HepG2 (cell line): ENCODE measurements around the gene ERCC4. TPM values are rescaled to one million over a fixed set of nuclear protein-coding genes. Genes with fewer than 3 reads are reported as not detected.
A peak's percentile ranks its signal among the peaks of the same experiment; 100 is the strongest.

ENCODE experiments used
- ARID5B ChIP-seq: IDR thresholded peaks from 2 replicates; pipeline ENCODE4 v1.4.0; 2020; ENCODE audit warnings: mild to moderate bottlenecking, missing genetic modification reagents
- CHD4 ChIP-seq: fragments of 200-600 bp; sonication (generic); IDR thresholded peaks from 2 replicates; pipeline ENCODE4 v1.7.0; 2017; ENCODE audit warnings: mild to moderate bottlenecking, low read length, borderline replicate concordance
- DNMT3B ChIP-seq: conservative IDR thresholded peaks from 2 replicates; pipeline ENCODE4 v1.6.1; 2016; ENCODE audit warnings: missing biosample characterization, control low read depth
- DR1 ChIP-seq: sonication (generic); formaldehyde crosslinking; IDR thresholded peaks from 2 replicates; pipeline ENCODE4 v1.8.0; 2021; ENCODE audit warnings: mild to moderate bottlenecking, missing genetic modification reagents, inconsistent platforms
- EP300 ChIP-seq, 3 experiments: sonication (generic) in 1 of 3; formaldehyde crosslinking in 1 of 3; IDR thresholded peaks; 2 replicates each; pipeline versions ENCODE4 v1.5.1 to v1.6.1; 2011 to 2020; ENCODE audit warnings: low read depth in 2 of 3, low read length in 2 of 3, borderline replicate concordance in 1 of 3, improper control_type of control experiment in 1 of 3, mild to moderate bottlenecking in 1 of 3, missing genetic modification reagents in 1 of 3, moderate library complexity in 1 of 3
- FOXA1 ChIP-seq, 2 experiments: fragments of 450-650 bp in 1 of 2; sonication (generic) in 1 of 2; formaldehyde crosslinking in 1 of 2; IDR thresholded peaks; 2 replicates each; pipeline versions ENCODE4 v1.4.0 to v1.6.1; 2016 to 2020; ENCODE audit warnings: missing genetic modification reagents in 1 of 2
- FOXP1 ChIP-seq, 2 experiments: fragments of 450-650 bp in 1 of 2; IDR thresholded peaks; 2 replicates each; pipeline ENCODE4 v1.6.1; 2017 to 2018; ENCODE audit warnings: antibody characterized with exemption in 1 of 2
- HNF4A ChIP-seq: sonication (generic); formaldehyde crosslinking; IDR thresholded peaks from 2 replicates; pipeline ENCODE4 v1.4.0; 2020; ENCODE audit warnings: missing genetic modification reagents
- MEIS2 ChIP-seq: sonication (generic); formaldehyde crosslinking; IDR thresholded peaks from 2 replicates; pipeline ENCODE4 v1.9.0; 2021; ENCODE audit warnings: mild to moderate bottlenecking, missing genetic modification reagents
- PREB ChIP-seq: sonication (generic); formaldehyde crosslinking; IDR thresholded peaks from 2 replicates; pipeline ENCODE4 v1.4.0; 2020; ENCODE audit warnings: missing genetic modification reagents
- RELA ChIP-seq: sonication (generic); formaldehyde crosslinking; IDR thresholded peaks from 2 replicates; pipeline ENCODE4 v1.4.0; 2020; ENCODE audit warnings: missing genetic modification reagents
- SOX5 ChIP-seq: IDR thresholded peaks from 2 replicates; pipeline ENCODE4 v1.6.1; 2016; ENCODE audit warnings: borderline replicate concordance
- TGIF2 ChIP-seq: IDR thresholded peaks from 2 replicates; pipeline ENCODE4 v1.6.1; 2016; ENCODE audit warnings: control low read depth, missing compliant biosample characterization
- USF2 ChIP-seq, 2 experiments: sonication (generic) in 1 of 2; formaldehyde crosslinking in 1 of 2; IDR thresholded peaks; 2 replicates each; pipeline versions ENCODE4 v1.5.1 to v1.6.1; 2011 to 2020; ENCODE audit warnings: borderline replicate concordance in 1 of 2, low read depth in 1 of 2, low read length in 1 of 2, mild to moderate bottlenecking in 1 of 2, missing genetic modification reagents in 1 of 2, moderate library complexity in 1 of 2
- ZNF232 ChIP-seq: sonication (generic); formaldehyde crosslinking; IDR thresholded peaks from 2 replicates; pipeline ENCODE4 v1.4.0; 2020; ENCODE audit warnings: missing genetic modification reagents, borderline replicate concordance
- ZNF275 ChIP-seq: sonication (generic); formaldehyde crosslinking; IDR thresholded peaks from 2 replicates; pipeline ENCODE4 v1.8.0; 2022; ENCODE audit warnings: missing genetic modification reagents, mild to moderate bottlenecking, inconsistent platforms, borderline replicate concordance
- ZNF292 ChIP-seq: sonication (generic); formaldehyde crosslinking; IDR thresholded peaks from 2 replicates; pipeline ENCODE4 v1.8.1; 2022; ENCODE audit warnings: mild to moderate bottlenecking, low read depth, missing genetic modification reagents, borderline replicate concordance
- ZNF414 ChIP-seq: sonication (generic); formaldehyde crosslinking; IDR thresholded peaks from 2 replicates; pipeline ENCODE4 v1.5.0; 2020; ENCODE audit warnings: missing genetic modification reagents
- ZNF501 ChIP-seq: sonication (generic); formaldehyde crosslinking; IDR thresholded peaks from 2 replicates; pipeline ENCODE4 v1.5.1; 2020; ENCODE audit warnings: mild to moderate bottlenecking, moderate library complexity, missing genetic modification reagents
- polyA plus RNA-seq, 8 experiments: library from polyadenylated mRNA; depleted of rRNA in 3 of 8; stranded (reverse) in 7 of 8; unstranded in 1 of 8; fragments of >200 nt; fragmentation: Illumina TruSeq in 4 of 8; extraction: Trizol in 4 of 8; gene quantifications; 2 replicates each; pipeline versions ENCODE4 v1.2.1 to v1.2.3, GENCODE V29; 2011 to 2016; ENCODE audit warnings: low read depth in 4 of 8, missing spikeins in 1 of 8, mixed read lengths in 1 of 8; ENCODE audit not compliant: insufficient read depth in 1 of 8
- total RNA-seq, 5 experiments: library from RNA; depleted of rRNA; stranded (reverse); fragments of >200 nt; fragmentation: Illumina TruSeq; extraction: Trizol; gene quantifications; 2 replicates each; pipeline ENCODE4 v1.2.3, GENCODE V29; 2016; ENCODE audit warnings: low read depth in 1 of 5

ERCC4 gene
- total and polyA plus RNA-seq, 2 of the 13 experiments (the other 11 are each of a cell fraction or from before 2014, with no cell fraction given) = 5.4 to 15.2 TPM

- TF ChIP-seq ZNF275 (CRISPR knock-in tag) (no peak), FOXA1 (IDR thresholded peaks at IDR 0.05) (no peak), FOXA1 (CRISPR knock-in tag; IDR thresholded peaks at IDR 0.05) (peak; percentile 71), CHD4 (no peak), ZNF501 (CRISPR knock-in tag) (peak; percentile 73; the same call in 1 of the 2 replicates), RELA (CRISPR knock-in tag) (no peak), ZNF414 (CRISPR knock-in tag) (no peak), MEIS2 (CRISPR knock-in tag) (peak; percentile 39; the same call in 1 of the 2 replicates), ZNF232 (CRISPR knock-in tag) (no peak), PREB (CRISPR knock-in tag) (no peak), USF2 (IDR thresholded peaks at IDR 0.05; ENCODE audit: low read depth, low read length) (no peak), USF2 (CRISPR knock-in tag; IDR thresholded peaks at IDR 0.05; ENCODE audit: borderline replicate concordance) (no peak), ARID5B (peak; percentile 89), ZNF292 (CRISPR knock-in tag) (0 out of 2 replicates have a peak, but pooled peaks have one; percentile 39), DR1 (no peak), DNMT3B (CRISPR knock-in tag) (no peak), TGIF2 (CRISPR knock-in tag) (0 out of 2 replicates have a peak, but pooled peaks have one; percentile 19), SOX5 (CRISPR knock-in tag) (peak; percentile 47; the same call in 1 of the 2 replicates), FOXP1 (IDR thresholded peaks at IDR 0.05) (no peak), FOXP1 (CRISPR knock-in tag; IDR thresholded peaks at IDR 0.05) (peak; percentile 54; the same call in 1 of the 2 replicates), EP300 (IDR thresholded peaks at IDR 0.05; ENCODE audit: low read depth in 2 of 2, low read length in 2 of 2) (peak in 1 of 2 experiments; percentile 53; a peak in 2 of 4 replicates), EP300 (CRISPR knock-in tag; IDR thresholded peaks at IDR 0.05; ENCODE audit: borderline replicate concordance) (no peak), HNF4A (peak; percentile 67)
Observed at GRCh38 chr16:13909872-13910303, 10.1 kb upstream of the ERCC4 start (continued).
